ENCODE results near the gene MARCHF4.

DNA sequence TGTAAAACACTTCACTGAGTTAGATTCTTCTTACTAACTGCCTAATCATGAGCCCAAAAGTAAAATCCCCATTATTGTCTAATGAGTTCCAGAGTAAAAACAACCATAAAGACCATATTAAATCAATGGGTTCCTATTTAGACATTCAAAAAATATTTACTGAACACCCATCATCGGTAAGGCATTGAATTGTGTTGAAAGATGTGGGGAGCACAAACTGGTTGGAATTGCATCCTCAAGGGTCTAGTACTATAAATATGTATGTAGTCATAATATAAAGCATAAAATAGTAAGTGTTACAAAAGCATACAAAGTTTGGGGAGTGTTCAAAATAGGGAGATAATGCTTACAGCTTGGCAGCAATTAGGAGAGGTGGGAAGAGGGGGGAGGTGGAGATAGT is 3.0 kb upstream of the MARCHF4 start:
- TF ChIP-seq, protein P1, sequence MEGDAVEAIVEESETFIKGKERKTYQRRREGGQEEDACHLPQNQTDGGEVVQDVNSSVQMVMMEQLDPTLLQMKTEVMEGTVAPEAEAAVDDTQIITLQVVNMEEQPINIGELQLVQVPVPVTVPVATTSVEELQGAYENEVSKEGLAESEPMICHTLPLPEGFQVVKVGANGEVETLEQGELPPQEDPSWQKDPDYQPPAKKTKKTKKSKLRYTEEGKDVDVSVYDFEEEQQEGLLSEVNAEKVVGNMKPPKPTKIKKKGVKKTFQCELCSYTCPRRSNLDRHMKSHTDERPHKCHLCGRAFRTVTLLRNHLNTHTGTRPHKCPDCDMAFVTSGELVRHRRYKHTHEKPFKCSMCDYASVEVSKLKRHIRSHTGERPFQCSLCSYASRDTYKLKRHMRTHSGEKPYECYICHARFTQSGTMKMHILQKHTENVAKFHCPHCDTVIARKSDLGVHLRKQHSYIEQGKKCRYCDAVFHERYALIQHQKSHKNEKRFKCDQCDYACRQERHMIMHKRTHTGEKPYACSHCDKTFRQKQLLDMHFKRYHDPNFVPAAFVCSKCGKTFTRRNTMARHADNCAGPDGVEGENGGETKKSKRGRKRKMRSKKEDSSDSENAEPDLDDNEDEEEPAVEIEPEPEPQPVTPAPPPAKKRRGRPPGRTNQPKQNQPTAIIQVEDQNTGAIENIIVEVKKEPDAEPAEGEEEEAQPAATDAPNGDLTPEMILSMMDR (conservative IDR thresholded peaks at IDR 0.05): no peak
- TF ChIP-seq EZH2 (IDR thresholded peaks at IDR 0.05; ENCODE audit: low read depth): no peak

All from PC-9 (cell line).